NCI-H69 (cell line): ENCODE measurements around the gene KBTBD2.
"Not testable (repeated sequence)": the region's sequence is repeated elsewhere in the genome, so short reads cannot be mapped to it uniquely, and the experiment has no call there.

ENCODE experiments used
- DNase-seq: peaks from one replicate; lab custom pipeline; 2025; lab: John Stamatoyannopoulos, UW

The KBTBD2 gene

GRCh38 chr7:32855837-32856775, 35.5 kb downstream of the KBTBD2 start:
- not testable (repeated sequence) for DNase-seq

GRCh38 chr7:32850654-32851053, 40.9 kb downstream of the KBTBD2 start:
- DNase-seq = not testable (repeated sequence)

DNA sequence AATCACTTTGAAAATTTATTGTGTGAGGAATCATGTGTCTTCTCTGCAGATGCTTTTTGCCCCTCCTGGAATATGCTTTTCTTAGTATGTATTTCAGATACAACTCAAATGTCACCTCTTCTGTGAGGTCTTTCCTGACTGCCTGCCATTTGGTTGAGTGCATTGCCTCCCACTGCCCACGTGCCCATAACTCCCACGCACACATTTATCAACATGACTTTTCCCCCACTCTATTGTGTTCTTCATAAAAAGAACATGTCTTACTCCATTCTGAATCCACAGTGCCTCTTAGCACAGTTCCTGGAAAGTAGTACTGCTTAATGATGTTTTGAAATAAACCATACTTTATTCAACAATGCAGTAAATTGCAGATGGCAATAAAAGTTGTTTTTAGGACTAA, 42.9 kb downstream of the KBTBD2 start:
- not testable (repeated sequence) for DNase-seq

DNA sequence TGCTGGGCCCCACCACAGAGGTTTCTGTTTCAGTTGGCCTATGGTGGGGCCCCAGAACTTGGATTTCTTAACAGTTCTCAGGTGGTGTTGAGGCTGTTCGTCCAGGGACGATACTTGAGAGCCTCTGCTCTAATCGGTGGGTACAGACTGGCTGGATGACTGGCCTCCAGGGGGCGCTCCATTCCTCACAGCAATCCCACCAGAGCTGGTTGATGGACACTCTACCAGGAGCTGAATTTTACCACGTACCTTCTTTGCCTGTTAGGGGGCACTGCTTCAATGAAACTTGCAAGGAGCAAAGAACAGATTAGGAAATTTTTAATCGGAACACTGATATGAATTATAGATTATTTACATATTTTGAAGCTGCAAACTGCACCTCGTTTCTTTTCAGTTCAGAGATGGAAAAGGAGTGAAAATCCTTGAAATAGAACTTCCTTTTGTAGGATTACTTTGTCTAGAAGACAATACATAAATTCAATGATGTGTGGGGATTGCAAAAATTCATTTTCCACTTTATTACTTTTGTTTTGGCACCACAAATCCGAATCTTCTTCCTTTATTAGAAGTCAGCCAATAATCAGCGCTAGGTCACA, 44.8 kb downstream of the KBTBD2 start:
- peak; percentile 81 for DNase-seq

GRCh38 chr7:32844748-32845147, 46.8 kb downstream of the KBTBD2 start:
- DNase-seq = not testable (repeated sequence)

DNA sequence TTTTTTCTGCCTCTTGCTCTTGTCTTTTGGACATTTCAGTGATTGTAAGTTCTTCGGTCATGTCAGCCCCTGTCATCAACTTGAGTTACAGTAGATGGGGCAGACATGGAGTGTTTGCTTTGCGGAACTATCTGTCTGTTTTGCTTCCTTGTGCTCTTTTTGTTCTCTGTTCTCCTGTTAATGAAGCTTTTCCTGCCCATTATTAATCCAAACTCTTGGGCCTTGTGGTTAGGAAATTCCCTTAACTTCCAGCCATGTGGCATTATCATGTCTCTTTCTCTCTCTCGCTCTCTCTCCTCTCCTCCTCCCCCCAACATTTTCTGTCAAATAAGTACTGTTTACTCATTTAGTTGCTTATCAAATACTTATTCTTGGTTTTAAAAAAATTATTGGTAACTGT, 47.8 kb downstream of the KBTBD2 start:
- not testable (repeated sequence) for DNase-seq

GRCh38 chr7:32839846-32840245, 51.7 kb downstream of the KBTBD2 start:
- DNase-seq = not testable (repeated sequence)

GRCh38 chr7:32828996-32829752, 62.4 kb downstream of the KBTBD2 start:
- not testable (repeated sequence) for DNase-seq
